Activated CD8-positive, alpha-beta memory T cell treated with anti-CD3 and anti-CD28 coated beads for 4 hours (primary cell): Measurements from ENCODE around the gene CCL4L2.
"Not testable (repeated sequence)": the region's sequence is repeated elsewhere in the genome, so short reads cannot be mapped to it uniquely, and the experiment has no call there.

ENCODE experiments used
- DNase-seq, 2 donors: peaks; one replicate each; pipeline ENCODE4 v3.0.0-alpha.2; 2020; ENCODE audit warnings: low read depth in 2 of 2

The CCL4L2 gene

DNA sequence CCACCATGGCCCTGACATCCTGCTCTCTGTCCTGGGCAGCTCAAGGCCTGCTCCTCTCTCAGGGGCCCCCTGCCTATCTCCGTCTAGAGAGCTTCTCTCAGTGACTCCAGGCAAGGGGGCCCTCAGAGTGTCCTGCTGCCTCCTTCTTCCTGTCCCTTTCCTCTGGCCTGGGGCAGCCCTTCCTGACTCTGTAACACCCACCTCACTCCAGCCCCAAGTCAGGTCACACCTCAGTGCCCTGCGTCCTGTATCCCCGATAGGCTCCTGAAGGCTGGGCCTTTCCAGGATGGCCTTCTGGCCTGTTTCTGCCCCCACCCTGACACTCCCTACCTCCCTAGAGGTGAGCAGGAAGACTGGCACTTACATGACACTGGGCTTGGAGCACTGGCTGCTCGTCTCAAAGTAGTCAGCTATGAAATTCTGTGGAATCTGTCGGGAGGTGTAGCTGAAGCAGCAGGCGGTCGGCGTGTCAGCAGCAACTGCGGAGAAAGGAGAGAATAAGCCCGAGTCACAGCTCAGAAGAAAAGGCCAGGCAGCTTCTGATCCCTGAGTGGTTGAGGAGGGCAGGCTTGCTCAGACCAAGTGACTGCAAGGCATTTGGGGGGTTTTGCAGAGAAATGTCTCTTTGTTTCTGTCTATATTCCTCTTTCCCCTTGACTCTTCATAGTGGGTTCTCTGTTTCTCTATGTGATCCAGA is 15.3 kb upstream of the CCL4L2 start:
- no peak for DNase-seq

DNA sequence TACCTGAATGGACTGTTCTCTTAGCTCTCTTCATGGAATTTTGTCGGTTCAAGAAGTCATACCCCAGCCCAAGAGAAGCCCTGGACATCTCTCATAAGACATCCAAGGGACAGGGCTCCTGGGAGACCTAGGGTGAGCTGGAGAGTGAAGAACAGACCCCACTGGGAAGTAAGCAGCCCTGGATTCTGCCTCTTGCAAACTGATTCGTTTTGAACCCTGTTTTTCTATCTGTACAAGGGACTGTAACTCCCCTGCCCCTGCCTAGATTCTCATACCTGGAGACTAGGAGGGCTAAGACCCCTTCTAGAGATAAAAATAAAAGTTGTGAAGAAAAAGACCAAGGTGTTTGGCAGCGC is 14.8 kb upstream of the CCL4L2 start:
- no peak for DNase-seq

DNA sequence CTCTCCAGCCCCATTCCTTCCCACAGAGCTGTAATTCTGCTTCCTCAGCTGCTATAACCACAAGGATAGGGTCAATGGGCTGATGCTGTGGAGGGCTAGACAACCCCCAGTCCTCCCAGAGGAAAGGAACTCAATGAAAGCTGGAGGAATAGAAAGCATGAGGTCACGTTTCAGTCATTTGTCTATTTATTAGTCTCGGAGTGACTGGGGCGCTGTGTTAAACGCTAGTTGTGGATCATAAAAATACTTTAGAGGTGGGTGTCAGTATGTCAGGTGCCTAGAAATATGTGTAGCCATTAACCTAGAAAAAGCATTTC is 13.5 kb upstream of the CCL4L2 start:
- DNase-seq: no peak

DNA sequence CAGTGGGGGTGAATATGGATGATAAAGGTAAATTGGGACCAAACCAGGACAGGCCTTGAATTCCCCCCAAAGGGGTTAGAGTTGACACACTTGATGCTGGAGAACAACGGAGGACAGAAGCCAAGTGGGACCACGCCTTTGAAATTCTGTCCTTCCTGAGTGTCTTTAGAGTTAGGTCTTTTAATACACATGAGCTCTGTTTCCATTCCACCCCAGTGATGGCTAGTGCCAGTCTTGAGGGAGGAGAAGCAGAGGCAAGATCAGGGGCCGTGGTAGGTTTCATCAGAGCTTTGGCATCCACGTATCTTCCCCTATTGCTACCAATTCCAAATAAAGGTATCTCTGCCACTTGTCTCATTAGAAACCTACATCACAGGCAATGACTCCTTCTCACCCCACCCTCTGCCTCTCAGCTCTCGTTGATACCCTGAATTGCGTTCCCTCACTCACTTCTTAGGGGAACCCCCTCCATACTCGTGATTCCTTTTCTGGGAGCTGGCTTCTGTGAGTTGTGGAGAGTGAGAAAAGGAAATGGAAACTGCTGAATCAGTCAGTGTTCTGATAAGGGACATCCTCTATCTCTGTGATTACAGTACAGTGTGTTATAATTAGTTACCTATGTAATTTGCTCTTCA is 11.9 kb upstream of the CCL4L2 start:
- no peak for DNase-seq

DNA sequence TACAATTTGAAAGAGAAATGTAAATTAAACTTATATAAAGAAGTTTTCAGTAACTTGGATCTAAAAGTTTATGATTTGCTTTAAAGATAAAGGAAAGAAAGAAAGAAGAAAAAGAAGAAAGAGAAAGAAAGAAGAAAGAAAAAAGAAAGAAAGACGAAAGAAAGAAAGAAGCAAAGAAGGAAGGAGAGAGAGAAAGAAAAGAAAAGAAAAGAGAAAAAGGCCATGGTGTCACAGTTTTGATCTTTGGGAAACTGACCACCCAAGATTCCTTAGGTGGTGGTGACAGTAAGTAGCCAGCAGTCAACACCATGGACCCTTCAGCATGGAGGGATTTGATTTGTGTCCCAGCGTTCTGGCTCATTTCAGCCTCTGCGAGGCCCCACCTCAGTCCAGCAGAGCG is 9.8 kb upstream of the CCL4L2 start:
- DNase-seq: not testable (repeated sequence)

DNA sequence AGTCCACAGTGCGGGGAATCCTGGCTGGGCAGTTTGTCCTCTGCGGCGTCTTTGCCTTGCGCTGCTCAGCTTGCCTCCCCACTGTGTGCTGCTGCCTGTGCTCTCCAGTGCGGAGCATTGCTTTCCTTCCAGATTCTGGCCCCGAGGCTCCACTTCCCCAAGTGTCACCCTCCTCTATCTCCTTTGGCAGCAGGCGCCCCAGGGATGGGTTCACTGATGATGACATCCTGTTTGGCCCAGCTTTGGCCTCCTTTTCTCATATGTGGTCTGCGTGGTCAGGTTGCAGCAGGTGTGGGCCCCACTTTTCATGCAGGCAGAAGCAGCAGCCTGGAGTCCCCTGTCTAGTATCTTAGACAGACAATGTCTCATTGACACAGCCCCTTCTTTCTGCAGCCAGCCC is 9.4 kb upstream of the CCL4L2 start:
- not testable (repeated sequence) for DNase-seq

DNA sequence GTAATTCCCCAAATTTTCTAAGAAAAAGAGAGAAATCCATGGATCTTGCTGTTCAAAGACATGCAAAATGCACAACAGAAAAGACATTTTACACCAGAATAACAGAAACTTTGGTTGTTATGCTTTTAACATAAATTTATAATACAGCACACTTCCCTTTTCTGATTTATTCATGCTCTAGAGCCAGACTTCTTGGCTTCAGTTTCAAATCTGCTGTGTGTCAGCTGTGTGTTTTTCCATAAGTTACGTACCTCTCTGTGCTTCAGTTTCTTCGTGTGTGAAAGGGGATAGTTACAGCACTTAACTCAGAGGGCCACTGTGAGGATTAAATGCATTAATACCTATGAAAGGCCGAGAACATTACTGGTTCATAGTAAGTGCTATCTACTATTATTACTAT is 7.5 kb upstream of the CCL4L2 start:
- DNase-seq: no peak

DNA sequence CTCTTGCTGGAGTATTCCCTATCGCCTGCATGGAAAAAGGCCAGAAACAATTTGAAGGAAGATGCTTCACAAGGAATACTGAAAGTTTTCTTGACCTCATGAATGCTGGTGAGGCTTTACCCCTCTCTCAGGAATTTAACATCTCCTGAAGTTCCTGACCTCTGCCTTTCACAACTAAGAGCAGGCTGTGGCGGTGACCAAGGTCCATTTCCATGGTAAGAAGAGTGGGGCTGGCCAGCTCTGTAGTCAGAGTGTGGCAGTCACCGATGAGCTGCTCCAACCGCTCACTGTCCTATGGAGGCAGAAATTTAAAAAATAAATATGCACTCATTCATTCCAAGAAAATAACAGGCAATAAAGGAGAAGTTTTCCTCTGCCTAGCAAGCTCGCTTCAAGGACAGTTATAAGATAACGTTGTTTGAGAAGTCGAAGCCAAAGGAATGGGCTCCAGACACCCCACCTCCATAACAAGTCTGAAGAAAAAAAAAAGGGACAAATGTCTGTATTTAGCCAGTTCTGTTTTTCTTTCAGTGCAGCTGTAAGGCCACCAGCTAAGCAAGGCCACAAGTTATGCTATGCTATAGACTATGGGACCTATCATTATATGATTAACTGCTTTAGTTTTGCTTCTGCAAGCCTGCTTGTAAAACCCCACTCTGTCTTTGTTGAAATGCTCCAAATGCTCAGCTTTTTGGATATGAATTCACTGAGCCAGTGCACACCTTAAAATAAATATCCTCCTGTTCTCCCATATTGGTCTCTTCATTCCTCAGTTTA is 6.0 kb upstream of the CCL4L2 start:
- no peak for DNase-seq

DNA sequence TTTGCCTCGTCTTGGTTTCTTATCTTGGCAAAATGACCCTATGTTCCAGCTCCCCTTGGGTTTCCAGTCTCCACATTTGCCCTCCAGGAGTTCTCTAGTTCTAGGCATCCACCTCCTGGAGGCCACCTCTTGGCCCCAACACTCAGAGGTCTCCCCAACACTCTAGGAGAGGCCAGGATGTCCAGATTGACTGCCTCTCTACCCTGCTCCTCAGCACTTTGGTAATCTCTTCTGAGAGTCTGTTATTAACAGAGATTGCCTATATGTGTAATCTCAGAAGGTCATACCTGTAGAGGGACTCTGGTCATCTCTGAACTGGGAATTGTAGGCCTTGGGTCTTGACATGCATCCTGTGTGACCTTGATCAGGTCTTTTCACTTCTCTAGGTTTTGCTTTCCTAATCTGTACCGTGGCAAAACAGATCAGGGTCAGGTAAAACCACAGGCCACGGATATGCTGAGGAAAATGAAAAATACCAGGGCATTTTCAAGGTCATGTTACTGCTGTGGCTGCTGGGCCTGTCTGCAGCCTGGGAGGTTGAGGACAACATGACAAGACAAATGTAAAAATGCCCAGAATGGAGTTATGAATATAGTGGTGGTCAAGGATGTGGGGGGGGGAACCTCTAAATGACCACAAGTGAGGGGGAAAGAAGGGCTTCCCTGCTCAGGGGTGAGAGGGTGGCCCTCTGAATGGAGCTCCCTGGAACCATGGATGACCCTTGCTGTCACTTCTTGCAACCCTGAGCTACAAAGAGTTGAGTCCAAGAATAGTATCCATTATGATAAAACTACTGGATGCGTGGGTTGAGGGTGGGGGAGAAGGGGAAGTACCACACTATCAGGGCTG is 5.0 kb upstream of the CCL4L2 start:
- no peak for DNase-seq

DNA sequence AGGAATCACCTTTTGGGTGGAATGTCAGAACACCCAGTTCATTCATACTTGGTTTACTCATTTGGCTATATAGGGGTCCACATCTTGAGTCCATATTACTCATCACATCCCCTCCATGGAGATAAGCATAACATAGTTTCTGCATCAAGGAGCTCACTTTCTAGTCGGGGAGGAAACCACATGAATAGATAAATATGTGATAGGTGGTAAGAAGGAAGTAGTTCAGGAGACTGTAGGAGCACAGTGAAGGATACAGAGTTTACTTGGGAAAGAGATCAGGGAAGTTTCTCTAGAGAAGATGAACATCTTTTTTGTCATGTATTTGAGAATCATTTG is 4.4 kb upstream of the CCL4L2 start:
- not testable (repeated sequence) for DNase-seq

DNA sequence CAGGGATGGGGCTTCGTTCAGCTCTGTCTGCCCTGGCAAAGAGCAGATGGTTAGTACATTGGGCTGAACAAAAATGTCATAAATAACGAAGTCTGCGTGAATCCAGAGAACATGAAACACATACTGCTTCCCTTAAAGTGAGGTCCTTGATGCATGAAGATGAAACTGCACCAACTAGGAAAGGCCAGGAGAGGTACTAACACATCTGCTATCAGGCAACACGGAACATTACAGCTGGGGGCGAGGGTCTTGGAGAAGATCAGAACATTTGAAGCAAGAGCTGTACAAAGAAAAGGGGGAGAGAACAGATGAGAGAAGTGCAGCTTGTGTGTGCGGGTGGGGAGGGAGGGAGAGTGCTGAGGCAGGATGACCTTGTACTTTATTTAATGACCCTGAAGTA is 3.5 kb upstream of the CCL4L2 start:
- DNase-seq: not testable (repeated sequence)

DNA sequence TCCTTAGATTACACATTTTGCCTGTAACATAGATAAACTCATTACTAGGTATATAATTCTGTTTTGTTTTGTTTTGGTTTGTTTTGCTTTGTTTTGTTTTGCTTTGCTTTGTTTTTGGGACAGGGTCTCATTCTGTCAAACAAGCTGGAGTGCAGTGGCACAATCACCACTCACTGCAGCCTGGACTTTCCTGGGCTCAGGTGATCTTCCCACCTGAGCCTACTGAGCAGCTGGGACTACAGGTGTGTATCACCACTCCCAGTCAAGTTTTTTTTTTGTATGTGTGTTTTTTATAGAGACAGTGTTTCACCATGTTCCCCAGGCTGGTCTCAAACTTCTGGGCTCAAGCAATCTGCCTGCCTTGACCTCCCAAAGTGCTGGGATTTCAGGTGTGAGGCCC is 1.3 kb upstream of the CCL4L2 start:
- DNase-seq: no peak

DNA sequence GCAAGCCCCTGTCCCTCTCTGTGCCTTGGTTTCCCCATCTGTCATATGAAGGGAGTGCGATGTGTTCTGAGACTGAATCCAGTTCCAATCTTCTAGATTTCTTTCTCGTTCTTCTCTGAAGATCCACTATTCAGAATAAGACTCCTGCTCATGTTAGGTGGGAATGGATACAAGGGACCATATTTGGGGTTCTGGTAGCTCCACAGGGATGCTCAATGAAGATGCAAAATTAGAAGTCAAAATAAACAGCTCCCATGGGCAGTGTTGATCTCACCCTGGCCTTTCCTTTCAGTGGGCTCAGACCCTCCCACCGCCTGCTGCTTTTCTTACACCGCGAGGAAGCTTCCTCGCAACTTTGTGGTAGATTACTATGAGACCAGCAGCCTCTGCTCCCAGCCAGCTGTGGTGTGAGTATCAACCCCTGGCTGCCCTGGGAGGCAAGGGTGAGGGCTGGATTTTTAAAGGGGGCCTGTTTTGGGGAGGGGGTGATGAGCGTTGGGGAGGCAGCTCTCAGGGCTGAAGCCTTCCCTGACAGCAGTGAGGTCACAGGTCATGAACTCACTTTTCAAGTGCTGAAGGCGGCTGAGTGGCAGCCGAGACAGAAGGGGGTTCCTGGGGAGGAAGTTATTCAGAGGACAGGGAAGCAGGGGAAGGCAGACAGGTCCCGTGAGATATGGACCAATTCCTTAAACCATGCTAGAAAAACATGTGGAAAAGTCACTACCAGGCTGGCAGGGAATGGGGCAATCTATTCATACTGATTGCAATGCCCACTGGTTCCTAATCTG is 815 bp downstream of the CCL4L2 start:
- DNase-seq: not testable (repeated sequence)

DNA sequence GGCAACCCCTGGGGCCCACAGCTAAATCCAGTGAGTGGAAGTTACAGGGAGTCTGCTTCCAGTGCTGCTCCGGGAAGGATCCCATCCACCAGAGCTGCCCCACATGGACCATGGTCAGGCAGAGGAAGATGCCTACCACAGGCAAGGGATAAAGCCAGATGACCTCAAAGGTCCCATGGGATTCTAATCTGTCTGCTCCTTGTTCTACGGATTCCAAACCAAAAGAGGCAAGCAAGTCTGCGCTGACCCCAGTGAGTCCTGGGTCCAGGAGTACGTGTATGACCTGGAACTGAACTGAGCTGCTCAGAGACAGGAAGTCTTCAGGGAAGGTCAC is 1.4 kb downstream of the CCL4L2 start:
- DNase-seq: no peak

DNA sequence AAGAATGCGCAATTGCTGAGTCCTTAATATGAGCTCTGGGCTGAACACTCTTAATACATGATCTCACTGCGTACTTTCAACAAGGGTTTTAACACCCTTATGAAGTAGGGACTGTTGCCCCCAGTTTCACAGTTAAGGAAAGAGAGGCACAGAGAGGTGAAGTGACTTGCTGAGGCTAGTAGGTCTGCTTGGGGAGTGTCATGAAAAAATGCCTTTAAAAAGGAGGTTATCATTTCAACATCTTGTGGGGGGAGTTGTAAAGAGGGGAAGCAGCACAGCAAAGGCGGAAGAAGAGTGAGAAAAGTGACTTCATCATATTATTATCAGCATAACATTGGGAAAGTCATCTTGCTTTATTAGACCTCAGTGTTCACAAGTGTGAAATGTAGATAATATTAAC is 2.1 kb downstream of the CCL4L2 start:
- DNase-seq: no peak

DNA sequence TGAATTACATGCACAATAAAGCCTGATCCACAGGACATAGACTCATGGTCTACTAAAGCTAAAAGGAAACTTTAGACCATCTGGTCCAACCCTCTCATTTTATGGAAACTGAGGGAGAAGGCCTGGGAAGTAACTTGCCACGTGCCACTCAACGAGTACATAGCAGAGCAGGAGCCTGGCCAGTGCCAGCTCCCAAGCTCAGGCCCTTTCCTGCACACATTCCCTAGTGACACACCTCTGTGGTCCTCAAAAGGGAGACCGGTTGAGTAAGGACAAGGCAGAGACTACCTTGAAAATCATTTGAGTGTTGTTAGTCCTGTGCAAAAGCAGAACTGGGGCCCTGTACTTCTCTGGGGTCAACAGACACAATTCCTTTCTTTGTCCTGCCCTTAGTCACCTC is 2.8 kb downstream of the CCL4L2 start:
- DNase-seq: no peak

DNA sequence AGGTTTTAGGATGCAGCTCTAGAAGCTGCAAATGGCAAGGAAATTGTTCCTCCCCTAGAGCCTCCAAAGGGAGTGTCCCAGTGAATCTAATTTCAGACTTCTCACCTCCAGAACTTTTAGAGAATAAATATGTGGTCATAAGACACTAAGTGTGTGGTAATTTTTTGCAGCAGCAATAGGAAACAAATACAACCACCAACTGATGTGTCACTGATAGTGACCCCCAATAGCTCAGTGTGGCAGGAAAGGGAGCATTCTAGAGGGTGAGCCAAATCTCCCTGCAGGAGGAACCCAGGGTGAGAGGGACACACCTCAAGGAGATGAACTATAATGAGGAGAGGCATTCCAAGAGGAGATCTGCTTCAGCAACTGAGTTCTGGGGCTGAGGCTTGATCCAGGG is 4.1 kb downstream of the CCL4L2 start:
- no peak for DNase-seq

DNA sequence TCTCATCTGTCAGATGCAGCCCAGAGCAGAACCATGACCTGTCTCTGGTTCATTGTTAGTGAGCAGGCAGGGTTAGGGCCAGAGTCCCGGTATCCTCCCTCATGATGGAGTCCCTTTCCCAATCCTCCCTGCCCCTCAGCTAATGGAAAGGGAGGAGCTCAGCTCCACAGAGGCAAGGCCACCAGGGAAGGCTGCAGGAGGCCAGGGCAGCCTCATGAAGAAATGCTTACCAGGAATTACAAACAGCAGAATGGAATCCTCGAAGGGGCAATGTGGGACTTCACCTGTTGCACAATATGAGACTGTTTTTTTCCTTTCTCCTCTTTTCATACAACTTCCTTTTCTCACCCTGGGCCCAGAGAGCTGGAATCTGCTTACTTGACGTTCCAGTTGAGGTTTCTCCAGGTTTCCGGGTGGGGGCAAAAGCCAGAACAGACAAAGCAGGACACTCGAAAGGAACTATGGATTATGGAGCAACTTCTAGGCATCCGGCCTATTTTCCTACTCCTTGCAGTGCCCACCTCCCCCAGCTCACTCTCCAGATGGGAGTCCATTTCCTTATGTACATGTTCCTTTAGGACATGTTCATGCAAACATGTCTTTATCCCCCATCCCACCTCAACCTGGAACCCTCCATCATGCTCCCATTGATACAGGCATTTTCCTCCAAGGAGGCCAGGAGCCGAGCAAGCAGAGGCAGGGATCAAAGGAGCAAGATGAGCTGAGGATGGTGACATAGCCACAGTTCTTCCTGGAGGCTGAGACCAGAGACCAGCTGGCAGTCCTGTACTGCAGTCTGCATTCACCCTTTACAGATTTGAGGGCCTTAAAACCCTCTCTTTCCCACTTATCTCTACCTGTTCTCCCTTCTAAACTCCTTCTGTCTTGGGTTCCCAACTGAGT is 4.8 kb downstream of the CCL4L2 start:
- not testable (repeated sequence) for DNase-seq

DNA sequence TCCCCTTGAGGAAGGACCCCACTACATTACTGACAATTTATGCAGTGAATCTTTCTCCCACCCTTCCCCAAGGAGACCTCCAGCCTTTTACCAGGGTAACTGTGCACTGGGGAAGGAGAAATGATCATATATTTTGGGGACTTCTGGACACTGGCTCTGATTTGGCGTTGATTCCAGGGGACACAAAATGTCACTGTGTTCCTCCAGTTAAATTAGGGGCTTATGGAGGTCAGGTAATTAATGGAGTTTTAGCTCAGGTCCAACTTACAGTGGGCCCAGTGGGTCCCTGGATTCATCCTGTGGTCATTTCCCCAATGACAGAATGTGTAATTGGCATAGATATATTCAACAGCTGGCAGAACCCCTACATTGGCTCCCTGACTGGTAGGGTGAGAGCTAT is 8.7 kb downstream of the CCL4L2 start:
- not testable (repeated sequence) for DNase-seq

DNA sequence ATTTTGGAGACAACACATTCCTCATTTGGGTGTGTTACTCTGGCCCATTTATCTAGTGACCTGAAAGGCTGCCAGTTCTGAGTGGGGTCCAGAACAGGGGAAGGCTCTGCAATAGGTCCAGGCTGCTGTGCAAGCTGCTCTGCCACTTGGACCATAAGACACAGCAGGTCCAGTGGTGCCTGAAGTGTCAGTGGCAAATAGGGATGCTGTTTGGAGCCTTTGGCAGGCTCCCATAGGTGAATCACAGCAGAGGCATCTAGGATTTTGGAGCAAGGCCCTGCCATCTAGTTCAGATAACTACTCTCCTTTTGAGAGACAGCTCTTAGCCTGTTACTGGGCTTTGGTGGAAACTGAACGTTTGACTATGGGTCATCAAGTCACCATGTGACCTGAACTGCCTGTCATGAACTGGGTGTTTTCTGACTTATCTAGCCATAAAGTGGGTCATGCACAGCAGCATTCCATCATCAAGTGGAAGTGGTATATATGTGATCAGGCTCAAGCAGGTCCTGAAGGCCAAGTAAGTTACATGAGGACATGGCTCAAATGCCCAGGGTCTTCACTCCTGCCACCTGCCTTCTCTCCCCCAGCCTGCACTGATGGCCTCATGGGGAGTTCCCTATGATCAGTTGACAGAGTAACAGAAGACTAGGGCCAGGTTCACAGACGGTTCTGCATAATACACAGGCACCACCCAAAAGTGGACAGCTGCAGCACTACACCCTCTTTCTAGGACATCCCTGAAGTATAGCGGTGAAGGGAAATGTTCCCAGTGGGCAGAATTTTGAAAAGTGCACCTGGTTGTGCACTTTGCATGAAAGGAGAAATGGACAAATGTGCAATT is 10.1 kb downstream of the CCL4L2 start:
- not testable (repeated sequence) for DNase-seq
